DOHH2 (cell line): Measurements from ENCODE around the gene TRMT112.

Source experiments
- CTCF ChIP-seq: fragments of 200-600 bp; sonication (generic); IDR thresholded peaks from one replicate; pipeline ENCODE4 v1.5.1; 2014; ENCODE audit warnings: antibody characterized with exemption, mild to moderate bottlenecking, low read depth, low read length; ENCODE audit not compliant: poor library complexity, severe bottlenecking
- EZH2phosphoT487 ChIP-seq: fragments of 200-600 bp; sonication (generic); IDR thresholded peaks from 2 replicates; pipeline ENCODE4 v1.6.1; 2017; ENCODE audit warnings: borderline replicate concordance, mild to moderate bottlenecking, antibody characterized with exemption, low read length, moderate library complexity, mixed read lengths

- TF ChIP-seq CTCF (no peak), EZH2phosphoT487 (no peak)
These were observed 43.1 kb upstream of the TRMT112 start for GRCh38 chr11:64360448-64360921.
